Fibroblast of the aortic adventitia (primary cell): Measurements from ENCODE around the gene ATRNL1. TPM values are rescaled to one million over a fixed set of nuclear protein-coding genes. Genes with fewer than 3 reads are reported as not detected.

Experiments
- DNase-seq: peaks from one replicate; pipeline ENCODE4 v3.0.0-alpha.2; 2010; ENCODE audit warnings: low read depth
- H3K4me3 ChIP-seq: 2 replicates; pipeline ENCODE4 v1.5.1; 2011; ENCODE audit warnings: low read depth, mild to moderate bottlenecking, control low read depth, low read length, moderate library complexity
- total RNA-seq: library from RNA; depleted of rRNA; stranded (reverse); fragments of >200 nt; gene quantifications from 2 replicates; pipeline ENCODE4 v1.2.3, GENCODE V29; 2012; ENCODE audit warnings: low replicate concordance
- TF ChIP-seq, protein P1 (sequence below): IDR thresholded peaks from 2 replicates; pipeline ENCODE4 v1.5.1; 2011; ENCODE audit warnings: mild to moderate bottlenecking, low read length, control low read depth, inconsistent platforms; ENCODE audit not compliant: insufficient read depth

ATRNL1 gene
- total RNA-seq, 1 donor: 1.9 TPM

DNA sequence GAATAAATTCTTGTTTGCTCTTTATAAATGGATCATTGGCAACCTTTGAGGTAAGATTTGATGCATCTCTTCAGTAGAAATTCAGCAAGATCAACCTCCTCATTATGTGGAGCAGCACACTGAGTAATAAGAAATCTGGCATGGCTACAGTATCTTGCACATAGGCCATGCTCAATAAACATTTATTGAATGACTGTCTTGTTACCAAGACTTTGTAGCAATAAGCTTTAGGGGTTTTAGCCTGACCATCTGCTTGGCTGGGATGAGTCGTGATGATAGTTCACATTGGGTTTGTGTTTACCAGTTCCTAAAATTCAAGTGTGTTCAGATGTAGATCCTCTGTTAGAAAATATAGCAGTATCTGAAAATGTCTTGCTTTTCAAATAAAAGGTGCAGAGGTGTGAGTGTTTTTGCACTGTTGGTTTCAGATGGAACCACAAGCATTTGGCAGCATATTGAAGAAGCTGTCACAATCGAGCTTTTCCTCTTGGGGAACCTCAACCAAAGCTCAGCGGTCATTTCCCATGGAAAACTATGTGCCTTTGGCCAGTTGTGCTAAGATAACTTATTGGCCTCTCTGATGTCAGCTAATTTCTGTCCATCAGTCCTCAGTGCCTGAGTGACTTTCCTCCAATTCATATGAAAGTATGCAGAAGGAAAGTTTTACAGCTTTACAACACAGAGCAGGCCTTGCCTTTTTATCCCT, 737.3 kb downstream of the ATRNL1 start:
- no peak overlapping the region for H3K4me3 ChIP-seq
- TF ChIP-seq, protein P1, sequence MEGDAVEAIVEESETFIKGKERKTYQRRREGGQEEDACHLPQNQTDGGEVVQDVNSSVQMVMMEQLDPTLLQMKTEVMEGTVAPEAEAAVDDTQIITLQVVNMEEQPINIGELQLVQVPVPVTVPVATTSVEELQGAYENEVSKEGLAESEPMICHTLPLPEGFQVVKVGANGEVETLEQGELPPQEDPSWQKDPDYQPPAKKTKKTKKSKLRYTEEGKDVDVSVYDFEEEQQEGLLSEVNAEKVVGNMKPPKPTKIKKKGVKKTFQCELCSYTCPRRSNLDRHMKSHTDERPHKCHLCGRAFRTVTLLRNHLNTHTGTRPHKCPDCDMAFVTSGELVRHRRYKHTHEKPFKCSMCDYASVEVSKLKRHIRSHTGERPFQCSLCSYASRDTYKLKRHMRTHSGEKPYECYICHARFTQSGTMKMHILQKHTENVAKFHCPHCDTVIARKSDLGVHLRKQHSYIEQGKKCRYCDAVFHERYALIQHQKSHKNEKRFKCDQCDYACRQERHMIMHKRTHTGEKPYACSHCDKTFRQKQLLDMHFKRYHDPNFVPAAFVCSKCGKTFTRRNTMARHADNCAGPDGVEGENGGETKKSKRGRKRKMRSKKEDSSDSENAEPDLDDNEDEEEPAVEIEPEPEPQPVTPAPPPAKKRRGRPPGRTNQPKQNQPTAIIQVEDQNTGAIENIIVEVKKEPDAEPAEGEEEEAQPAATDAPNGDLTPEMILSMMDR: no peak
- peak; percentile 8 for DNase-seq

DNA sequence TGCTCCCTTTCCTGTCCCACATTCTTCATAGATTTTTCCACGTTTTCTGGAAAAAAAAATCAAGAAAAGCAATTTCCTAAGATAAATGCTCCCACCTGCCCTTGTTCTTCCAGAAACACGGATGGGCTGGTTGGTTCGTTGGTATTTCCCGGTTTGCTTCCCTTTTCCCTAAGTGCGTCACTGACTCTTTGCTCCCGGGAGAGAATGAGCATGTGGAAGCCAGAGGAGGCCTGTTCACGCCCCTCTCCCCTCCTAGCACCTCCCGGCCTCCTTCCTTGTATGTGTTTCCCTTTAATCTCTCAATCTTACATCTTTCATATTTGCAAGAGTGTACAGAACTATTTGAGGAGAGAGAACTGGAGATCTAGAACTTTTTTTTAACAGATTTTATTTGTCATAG, 737.9 kb downstream of the ATRNL1 start:
- no peak overlapping the region for H3K4me3 ChIP-seq
- TF ChIP-seq, protein P1: no peak
- no peak for DNase-seq

- no peak overlapping the region for H3K4me3 ChIP-seq
- no peak for DNase-seq
- TF ChIP-seq, protein P1: no peak
These were observed 740.0 kb downstream of the ATRNL1 start for GRCh38 chr10:115833119-115833518.

GRCh38 chr10:115844591-115844990, 751.4 kb downstream of the ATRNL1 start:
- peak; percentile 59 for DNase-seq
- H3K4me3 ChIP-seq: no peak overlapping the region
- TF ChIP-seq, protein P1: no peak

GRCh38 chr10:115845921-115846320, 752.8 kb downstream of the ATRNL1 start:
- TF ChIP-seq, protein P1: no peak
- no peak for DNase-seq
- no peak overlapping the region for H3K4me3 ChIP-seq

- DNase-seq: no peak
- no peak overlapping the region for H3K4me3 ChIP-seq
- TF ChIP-seq, protein P1: no peak
These were observed 753.4 kb downstream of the ATRNL1 start for GRCh38 chr10:115846528-115846927.

DNA sequence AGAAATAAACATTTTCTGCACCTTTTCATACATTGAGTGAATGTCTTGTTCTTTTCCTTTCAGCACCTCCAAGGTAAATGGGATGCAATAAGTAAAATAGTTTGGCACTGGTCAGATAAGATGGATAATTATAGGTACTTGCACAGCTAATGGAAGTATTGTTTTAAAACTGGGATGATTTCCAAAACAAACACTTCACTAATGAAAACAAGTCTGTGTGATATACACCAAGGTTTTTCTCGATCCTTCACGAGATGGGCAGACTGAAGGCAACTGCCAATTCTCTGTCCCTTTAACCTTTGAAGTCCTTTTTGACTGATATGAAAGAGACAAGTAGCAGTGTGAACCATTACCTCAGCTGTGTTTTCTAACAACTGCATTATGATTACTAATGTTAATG, 756.0 kb downstream of the ATRNL1 start:
- TF ChIP-seq, protein P1: no peak
- no peak for DNase-seq
- H3K4me3 ChIP-seq: no peak overlapping the region
